CD4-positive, alpha-beta T cell treated with Interleukin-10 for 1 hour (primary cell): ENCODE results near the gene ZNF618.

Experiments
- DNase-seq: peaks from one replicate; pipeline ENCODE4 v3.0.0-alpha.2; 2020

Gene ZNF618, protein sequence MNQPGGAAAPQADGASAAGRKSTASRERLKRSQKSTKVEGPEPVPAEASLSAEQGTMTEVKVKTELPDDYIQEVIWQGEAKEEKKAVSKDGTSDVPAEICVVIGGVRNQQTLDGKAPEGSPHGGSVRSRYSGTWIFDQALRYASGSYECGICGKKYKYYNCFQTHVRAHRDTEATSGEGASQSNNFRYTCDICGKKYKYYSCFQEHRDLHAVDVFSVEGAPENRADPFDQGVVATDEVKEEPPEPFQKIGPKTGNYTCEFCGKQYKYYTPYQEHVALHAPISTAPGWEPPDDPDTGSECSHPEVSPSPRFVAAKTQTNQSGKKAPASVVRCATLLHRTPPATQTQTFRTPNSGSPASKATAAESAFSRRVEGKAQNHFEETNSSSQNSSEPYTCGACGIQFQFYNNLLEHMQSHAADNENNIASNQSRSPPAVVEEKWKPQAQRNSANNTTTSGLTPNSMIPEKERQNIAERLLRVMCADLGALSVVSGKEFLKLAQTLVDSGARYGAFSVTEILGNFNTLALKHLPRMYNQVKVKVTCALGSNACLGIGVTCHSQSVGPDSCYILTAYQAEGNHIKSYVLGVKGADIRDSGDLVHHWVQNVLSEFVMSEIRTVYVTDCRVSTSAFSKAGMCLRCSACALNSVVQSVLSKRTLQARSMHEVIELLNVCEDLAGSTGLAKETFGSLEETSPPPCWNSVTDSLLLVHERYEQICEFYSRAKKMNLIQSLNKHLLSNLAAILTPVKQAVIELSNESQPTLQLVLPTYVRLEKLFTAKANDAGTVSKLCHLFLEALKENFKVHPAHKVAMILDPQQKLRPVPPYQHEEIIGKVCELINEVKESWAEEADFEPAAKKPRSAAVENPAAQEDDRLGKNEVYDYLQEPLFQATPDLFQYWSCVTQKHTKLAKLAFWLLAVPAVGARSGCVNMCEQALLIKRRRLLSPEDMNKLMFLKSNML

GRCh38 chr9:113876151-113876992 lies at the start of gene ZNF618:
ZNF618 (plus strand) TSS chr9:113876309; CDS start chr9:113876381, 72 bp downstream.
- DNase-seq, result no peak

GRCh38 chr9:113828221-113828620 lies 47.9 kb upstream of the ZNF618 start:
- no peak for DNase-seq

DNA sequence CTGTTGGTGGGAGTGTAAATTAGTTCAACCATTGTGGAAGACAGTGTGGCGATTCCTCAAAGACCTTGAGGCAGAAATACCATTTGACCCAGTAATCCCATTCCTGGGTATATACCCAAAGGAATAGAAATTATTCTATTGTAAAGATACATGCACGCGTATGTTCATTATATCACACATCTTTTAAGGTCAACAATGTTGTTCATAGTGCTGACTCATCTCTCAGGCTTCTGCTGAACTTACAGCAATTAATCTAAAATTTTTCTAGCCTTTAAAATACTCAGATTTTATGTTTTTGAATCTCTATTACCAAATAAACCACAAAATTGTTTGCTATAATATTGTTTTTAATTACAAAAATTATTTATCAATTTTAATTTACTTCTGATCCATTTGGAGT lies 38.8 kb upstream of the ZNF618 start:
- DNase-seq, result no peak

DNA sequence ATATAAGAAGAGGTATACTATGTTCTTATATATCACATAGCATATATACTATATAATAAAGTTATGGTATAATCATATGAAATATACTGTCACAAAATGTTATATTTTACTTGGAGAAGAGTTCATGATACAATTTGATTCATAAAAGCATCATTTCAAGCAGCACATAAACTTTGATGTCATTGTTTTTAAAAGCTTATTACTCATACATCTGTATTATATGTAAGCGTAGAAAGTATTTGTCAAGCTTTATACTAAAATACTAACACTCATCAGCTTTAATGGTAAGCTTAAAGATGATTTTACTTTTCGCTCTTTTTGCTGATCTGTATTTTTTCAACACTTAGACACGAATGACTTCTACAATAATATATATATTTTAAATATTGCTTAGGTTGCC lies 34.0 kb upstream of the ZNF618 start:
- no peak for DNase-seq

DNA sequence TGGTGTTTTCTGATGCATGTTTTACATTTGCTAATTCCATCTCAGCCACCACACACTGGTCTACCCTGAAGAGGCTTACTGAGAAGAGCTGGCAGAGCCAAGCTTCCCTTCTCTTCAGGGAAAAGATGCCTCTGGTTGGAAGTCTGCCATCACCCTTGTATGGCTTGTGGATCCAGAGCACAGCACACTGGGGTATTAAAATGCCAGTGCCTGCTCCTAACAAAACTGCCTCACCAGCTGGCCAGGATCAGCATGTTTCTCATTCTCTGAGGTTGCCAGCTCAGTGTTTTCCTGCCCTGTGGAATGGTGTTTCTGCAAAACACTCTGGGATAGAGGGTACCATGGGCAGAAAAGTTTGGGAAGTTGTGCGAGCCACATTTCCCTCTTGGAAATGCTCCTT lies 31.6 kb upstream of the ZNF618 start:
- no peak for DNase-seq

- DNase-seq, result no peak
Observed at GRCh38 chr9:113851359-113851758, 24.8 kb upstream of the ZNF618 start.

DNA sequence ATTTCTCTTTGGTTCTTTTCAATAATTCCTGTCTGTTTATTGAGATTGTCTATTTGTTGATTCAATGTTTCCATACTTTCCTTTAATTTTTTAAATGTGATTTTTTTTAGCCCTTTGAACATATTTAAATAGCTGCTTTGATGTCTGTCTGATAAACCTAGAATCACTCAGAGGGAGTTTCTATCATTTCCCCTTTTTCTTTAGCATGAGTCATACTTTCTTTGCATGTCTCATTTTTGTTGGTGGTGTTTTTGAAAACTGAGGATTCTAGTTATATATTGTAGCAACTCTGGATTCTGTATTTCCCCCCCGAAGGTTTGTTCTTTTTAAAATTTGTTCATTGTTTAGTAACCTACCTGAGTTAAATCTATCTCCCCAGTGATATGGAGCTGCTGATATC lies 24.2 kb upstream of the ZNF618 start:
- no peak for DNase-seq

DNA sequence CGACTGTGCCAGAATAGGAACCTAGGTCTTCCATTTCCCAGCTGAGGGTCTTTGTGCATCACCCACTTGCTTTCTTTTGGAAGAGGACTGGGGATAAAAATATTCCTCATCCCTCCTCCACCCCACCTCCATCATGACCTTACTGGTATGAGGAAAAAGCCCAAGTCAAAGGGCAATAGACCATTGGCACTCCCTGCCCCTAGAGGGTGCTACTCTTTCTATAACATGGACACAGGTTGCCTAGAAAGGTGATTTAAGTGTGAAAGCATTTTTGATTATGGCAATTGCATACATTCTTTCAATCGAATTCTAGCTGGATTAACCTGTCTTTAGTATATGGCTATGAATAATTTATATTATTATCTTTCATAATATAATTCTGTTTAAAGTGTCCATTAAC lies 22.8 kb upstream of the ZNF618 start:
- DNase-seq, result no peak

DNA sequence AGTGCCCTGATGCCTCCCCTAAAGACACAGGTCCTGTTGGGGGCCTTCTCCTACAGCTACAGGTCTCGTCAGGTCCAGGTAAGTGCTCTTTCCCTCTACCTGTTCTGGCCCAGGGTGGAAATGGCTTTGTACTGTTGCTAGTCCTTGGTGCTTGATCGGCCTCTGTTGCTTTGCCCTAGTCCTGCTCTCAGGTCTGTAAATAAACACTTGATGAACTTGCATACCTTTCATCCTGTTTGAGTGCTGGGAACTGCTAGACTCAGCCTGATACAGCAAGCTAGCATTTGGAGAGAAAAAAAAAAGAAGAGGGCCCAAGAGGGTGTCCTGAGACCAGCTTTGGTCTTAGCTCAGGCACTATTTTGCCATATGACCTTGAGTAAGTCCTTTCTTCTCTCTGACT lies 21.8 kb upstream of the ZNF618 start:
- no peak for DNase-seq

DNA sequence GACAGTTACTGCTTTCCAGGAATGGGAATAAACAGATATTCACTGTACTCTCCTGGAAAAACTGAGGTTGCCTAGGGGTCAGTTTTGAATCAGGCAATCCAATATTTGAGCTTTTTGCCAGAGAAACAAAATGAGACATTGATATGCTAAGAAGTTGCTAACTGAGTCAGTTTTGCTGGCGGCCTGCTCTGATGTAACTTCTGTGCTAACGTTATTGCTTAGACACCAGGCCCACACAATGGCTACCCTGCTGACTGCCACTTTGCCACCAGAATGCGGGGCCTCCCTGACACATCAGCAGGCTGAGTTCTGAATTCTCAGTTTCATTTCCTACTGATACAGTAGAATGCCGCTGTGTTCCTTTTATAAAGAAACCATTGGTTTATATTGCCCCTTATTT lies 18.2 kb upstream of the ZNF618 start:
- no peak for DNase-seq

- DNase-seq, result no peak
Observed at GRCh38 chr9:113858282-113858681, 17.8 kb upstream of the ZNF618 start.

GRCh38 chr9:113863345-113863744 lies 12.8 kb upstream of the ZNF618 start:
- DNase-seq, result no peak

DNA sequence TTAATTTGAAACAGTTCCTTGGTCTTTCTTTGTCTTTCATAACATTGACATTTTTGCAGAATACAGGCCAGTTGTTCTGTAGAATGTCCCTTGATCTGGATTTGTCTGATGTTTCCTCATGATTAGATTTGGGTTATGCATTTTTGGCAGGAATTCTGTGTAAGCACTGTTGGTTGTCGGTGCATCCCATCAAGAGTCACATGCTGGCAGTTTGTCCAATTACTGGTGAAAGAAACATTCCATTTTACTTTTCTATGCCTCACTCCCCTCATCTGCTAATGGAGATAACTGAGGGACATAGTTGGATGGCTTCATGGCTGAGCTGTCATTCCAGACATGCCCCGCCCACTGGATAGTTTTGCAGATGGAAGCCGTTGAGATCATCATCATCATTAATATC lies 7.6 kb upstream of the ZNF618 start:
- DNase-seq, result no peak

DNA sequence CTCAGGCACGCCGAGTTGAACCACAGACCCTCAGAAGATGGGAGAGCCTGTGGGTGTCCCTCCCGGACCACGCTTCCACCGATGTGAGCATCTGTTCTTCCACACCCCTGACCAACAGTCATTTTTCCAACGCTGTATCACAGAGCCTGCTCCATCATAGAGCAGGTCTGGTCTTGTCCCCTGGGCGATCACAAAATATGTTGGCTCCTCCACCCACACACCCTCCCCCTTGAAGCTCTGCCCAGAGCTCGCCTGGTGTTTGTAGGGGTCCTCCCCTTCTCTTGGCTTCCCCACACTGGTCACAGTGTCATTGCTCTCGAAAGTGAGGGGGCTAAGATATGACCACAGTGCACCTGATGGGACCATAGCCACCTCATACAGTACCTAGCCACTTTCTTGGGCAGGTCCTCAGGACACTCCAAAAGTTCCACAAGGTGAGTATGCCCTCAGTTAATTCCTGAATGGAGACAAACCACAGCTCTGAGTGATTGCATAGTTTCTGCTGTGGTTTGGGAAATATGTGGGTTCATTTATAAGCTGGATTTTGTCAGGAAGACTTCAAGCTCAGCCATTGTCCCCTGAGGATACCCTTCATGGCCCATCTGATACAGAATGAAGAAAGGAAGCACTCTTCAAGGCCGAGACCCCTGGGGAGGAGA lies 3.5 kb upstream of the ZNF618 start:
- DNase-seq, result no peak

DNA sequence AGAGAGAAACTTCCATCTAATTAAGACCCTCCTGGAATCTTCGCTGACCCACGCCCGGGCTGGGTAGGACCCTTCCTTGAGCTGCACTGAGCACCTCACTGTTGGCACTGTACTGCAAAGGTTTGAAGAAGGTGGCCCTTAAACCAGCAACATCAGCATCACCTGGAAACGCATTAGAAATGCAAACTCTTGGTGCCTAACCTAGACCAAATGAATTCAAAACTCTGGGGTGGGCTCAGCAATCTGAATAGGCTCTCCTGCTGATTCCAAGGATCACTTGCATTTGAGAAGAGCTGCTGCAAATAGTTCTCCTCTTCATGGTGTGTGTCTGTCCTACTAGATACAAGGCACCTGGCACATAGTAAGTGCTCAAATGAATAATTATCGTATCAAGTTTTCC lies 2.7 kb upstream of the ZNF618 start:
- no peak for DNase-seq

DNA sequence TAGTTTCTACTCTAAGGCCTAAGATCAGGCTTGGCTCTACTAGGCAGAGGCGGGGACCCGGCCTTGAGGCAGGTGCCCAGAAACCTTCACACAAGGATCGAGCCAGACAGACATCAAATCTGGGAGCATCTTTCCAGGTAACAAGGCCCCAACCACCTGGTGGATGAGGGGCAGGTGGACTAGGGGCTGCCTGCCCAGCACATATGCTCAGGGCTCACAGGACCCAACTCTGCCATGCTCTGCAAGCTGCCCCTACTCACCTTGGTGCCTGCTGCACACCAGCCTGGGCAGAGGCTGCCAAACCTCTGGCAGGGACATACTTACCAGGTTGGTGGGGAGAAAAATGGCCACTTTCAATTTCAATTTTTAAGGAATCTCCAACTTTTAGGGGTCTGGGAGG lies 2.2 kb upstream of the ZNF618 start:
- no peak for DNase-seq

- DNase-seq, result no peak
Observed at GRCh38 chr9:113875459-113876150, 504 bp upstream of the ZNF618 start.

DNA sequence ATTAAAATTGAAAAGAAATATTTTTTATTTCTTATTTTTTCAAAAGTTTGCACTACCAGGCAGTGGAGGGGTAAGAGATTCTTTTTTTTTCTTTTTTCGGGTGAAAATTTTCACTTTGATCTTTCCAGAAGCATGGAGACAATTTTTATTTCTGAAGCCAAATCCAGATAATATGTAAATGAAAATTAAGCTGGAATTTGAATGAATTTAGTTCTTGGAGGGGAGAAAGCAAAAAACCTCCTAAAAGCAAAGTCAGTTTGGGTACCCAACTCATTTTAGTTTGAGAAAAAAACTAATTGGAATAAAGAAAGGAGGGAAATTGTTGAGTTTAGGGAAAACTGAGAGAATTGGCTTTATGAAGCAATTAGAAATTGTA lies 872 bp downstream of the ZNF618 start:
- no peak for DNase-seq

- no peak for DNase-seq
Observed at GRCh38 chr9:113879318-113879717, 3.2 kb downstream of the ZNF618 start.

DNA sequence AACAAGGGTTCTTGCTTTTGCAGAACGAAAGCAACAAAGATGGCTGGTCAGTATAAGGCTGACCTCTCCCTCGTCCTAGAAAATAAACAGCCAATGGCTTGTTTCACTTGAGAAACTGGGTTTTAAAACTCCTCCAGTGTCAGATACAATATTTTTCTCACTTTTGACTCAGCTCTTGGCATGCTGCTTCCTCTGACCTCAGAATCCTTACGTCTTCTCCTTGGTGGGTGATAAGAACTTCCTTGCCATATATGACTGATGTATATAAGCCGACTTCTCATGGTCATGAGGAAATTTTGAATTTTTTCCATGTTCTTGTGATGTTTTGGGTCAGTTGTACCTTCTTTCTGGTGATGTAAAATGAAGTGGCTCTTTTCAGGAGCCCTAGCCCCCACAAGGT lies 3.8 kb downstream of the ZNF618 start:
- no peak for DNase-seq

GRCh38 chr9:113882181-113882580 lies 6.1 kb downstream of the ZNF618 start:
- no peak for DNase-seq

DNA sequence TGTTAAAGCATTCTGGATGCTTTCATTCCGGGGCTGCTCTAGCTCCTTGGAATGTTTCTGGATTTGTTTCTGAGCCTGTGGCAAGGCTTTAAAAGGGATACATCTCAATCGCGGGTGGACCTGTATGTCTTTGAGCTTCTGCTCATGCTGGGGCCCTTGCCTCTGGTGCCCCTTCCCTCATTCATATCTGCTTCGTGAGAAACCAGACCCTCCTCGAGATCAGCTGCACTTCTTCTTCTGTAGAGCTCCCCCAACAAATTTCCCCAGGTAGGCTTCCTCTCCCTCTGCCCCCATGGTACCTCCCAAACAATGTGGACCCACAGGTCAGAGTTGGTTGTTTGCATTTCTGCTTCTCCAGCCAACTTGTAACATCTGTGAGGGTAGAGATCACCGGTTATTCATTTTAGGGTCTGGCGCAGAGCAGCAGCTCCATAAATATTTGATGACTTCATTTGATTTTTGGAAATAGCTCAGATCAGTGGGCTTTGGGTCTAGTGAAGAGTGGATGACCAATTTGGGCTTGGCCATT lies 6.6 kb downstream of the ZNF618 start:
- DNase-seq, result no peak
